K562 (cell line): ENCODE results near the gene TRAF3. TPM values are rescaled to one million over a fixed set of nuclear protein-coding genes. Genes with fewer than 3 reads are reported as not detected.

ENCODE experiments used
- ATAC-seq: fragments of 200-7000 bp; cut with Tn5 transposase; 3 replicates; pipeline ENCODE4 v1.9.1; 2020; ENCODE audit warnings: moderate library complexity
- Bru-seq: library from RNA; stranded (reverse); fragments of 400-500 nt; gene quantifications from one replicate; lab custom pipeline; 2021; lab: Mats Ljungman, UMichigan
- BruChase-seq, 2 experiments: library from RNA; stranded (reverse); fragments of 400-500 nt; gene quantifications; one replicate each; lab custom pipeline; 2021; lab: Mats Ljungman, UMichigan
- BruUV-seq: library from RNA; stranded (reverse); fragments of 400-500 nt; replicated peaks from 2 replicates; lab custom pipeline; 2021; lab: Mats Ljungman, UMichigan
- CTCF ChIA-PET: fragments of 300-600 bp; formaldehyde crosslinking; extraction: SDS; loops from one replicate; lab custom pipeline; 2021; ENCODE audit warnings: low intra/inter-chr PET ratio; lab: Yijun Ruan, JAX
- POLR2A ChIA-PET: fragments of 300-600, 350-650 bp; sonication (Branson Sonifier 250); formaldehyde crosslinking; extraction: SDS; loops from one replicate; lab custom pipeline; 2021; ENCODE audit warnings: antibody characterized with exemption, inconsistent platforms; lab: Yijun Ruan, JAX
- DNase-seq, 4 experiments: peaks; one replicate each; pipeline versions ENCODE4 v3.0.0 to v3.0.0-alpha.2; 2011 to 2018; ENCODE audit warnings: low spot score in 3 of 4, mixed read lengths in 3 of 4; ENCODE audit errors: extremely low read depth in 1 of 4
- FAIRE-seq: peaks from 2 replicates; lab custom pipeline; 2011; peaks lifted over from hg19 to GRCh38; lab: Jason Lieb, UNC
- H2AFZ ChIP-seq: 2 replicates; pipeline ENCODE4 v1.6.0; 2011; ENCODE audit warnings: low read depth, low read length, control low read depth, inconsistent platforms
- H3K27ac ChIP-seq: fragments of 200-600 bp; 3 replicates; pipeline ENCODE4 v1.8.0; 2011; ENCODE audit warnings: low read depth, mild to moderate bottlenecking, control low read depth, inconsistent platforms, low read length, moderate library complexity, mixed read lengths; ENCODE audit errors: extremely low read depth
- H3K27me3 ChIP-seq, 2 experiments: fragments of 300-600 bp in 1 of 2; 2 replicates in 1 of 2; 3 replicates in 1 of 2; pipeline versions ENCODE4 v1.6.0 to v1.8.0; 2011; ENCODE audit warnings: inconsistent platforms in 2 of 2, low read length in 2 of 2, mild to moderate bottlenecking in 1 of 2, mixed read lengths in 1 of 2, moderate library complexity in 1 of 2; ENCODE audit not compliant: control insufficient read depth in 2 of 2, insufficient read depth in 2 of 2
- H3K36me3 ChIP-seq: fragments of 300-600 bp; 3 replicates; pipeline ENCODE4 v1.8.0; 2011; ENCODE audit warnings: mild to moderate bottlenecking, low read length, inconsistent platforms; ENCODE audit not compliant: control insufficient read depth, insufficient read depth
- H3K4me1 ChIP-seq, 2 experiments: fragments of 200-600 bp in 1 of 2; replicated peaks in 1 of 2; 2 replicates in 1 of 2; 3 replicates in 1 of 2; pipeline versions ENCODE4 v1.5.1 to v1.8.0; 2011; ENCODE audit warnings: inconsistent platforms in 2 of 2, low read length in 2 of 2, mild to moderate bottlenecking in 1 of 2, mixed read lengths in 1 of 2, moderate library complexity in 1 of 2; ENCODE audit not compliant: control insufficient read depth in 2 of 2, insufficient read depth in 2 of 2
- H3K4me2 ChIP-seq: 2 replicates; pipeline ENCODE4 v1.6.1; 2011; ENCODE audit warnings: low read length, control low read depth, inconsistent platforms, mixed read lengths; ENCODE audit not compliant: insufficient read depth
- H3K4me3 ChIP-seq: fragments of 200-600 bp; sonication (generic), shearing (Covaris generic); 2 replicates; pipeline ENCODE4 v1.5.1; 2016; ENCODE audit warnings: control low read depth, inconsistent platforms
- H3K79me2 ChIP-seq: fragments of 200-600 bp; 3 replicates; pipeline ENCODE4 v1.8.0; 2011; ENCODE audit warnings: low read length, inconsistent platforms; ENCODE audit not compliant: control insufficient read depth, insufficient read depth
- H3K9ac ChIP-seq, 2 experiments: 2 replicates each; pipeline versions ENCODE4 v1.6.0 to v1.6.1; 2011; ENCODE audit warnings: low read depth in 2 of 2, low read length in 2 of 2, control low read depth in 1 of 2, inconsistent platforms in 1 of 2, mild to moderate bottlenecking in 1 of 2, mixed read lengths in 1 of 2; ENCODE audit not compliant: insufficient read depth in 1 of 2
- H3K9me1 ChIP-seq: one replicate; pipeline ENCODE4 v1.6.0; 2011; ENCODE audit warnings: inconsistent platforms, mild to moderate bottlenecking, low read length, moderate library complexity; ENCODE audit not compliant: control insufficient read depth, insufficient read depth
- H3K9me3 ChIP-seq: replicated peaks from 2 replicates; pipeline ENCODE4 v1.5.1; 2011; ENCODE audit warnings: low read depth, low read length, inconsistent platforms; ENCODE audit not compliant: control insufficient read depth, insufficient read depth
- H4K20me1 ChIP-seq: replicated peaks from 2 replicates; pipeline ENCODE4 v1.6.1; 2011; ENCODE audit warnings: low read length, inconsistent platforms, mixed read lengths; ENCODE audit not compliant: control insufficient read depth, insufficient read depth
- ARNT ChIP-seq, 2 experiments: fragments of 450-650 bp; IDR thresholded peaks; 2 replicates each; pipeline ENCODE4 v1.6.1; 2016; ENCODE audit warnings: mild to moderate bottlenecking in 1 of 2
- EP400 ChIP-seq: fragments of 450-650 bp; IDR thresholded peaks from 2 replicates; pipeline ENCODE4 v1.6.1; 2017; ENCODE audit warnings: antibody characterized with exemption, mild to moderate bottlenecking, moderate library complexity
- MAX ChIP-seq: sonication (generic); formaldehyde crosslinking; IDR thresholded peaks from 2 replicates; pipeline ENCODE4 v1.9.0; 2022; ENCODE audit warnings: mild to moderate bottlenecking, missing genetic modification reagents
- MBD1 ChIP-seq: fragments of 250-450 bp; sonication (Bioruptor Pico); IDR thresholded peaks from 2 replicates; pipeline ENCODE4 v1.8.0; 2022; ENCODE audit warnings: inconsistent platforms
- MEF2D ChIP-seq: conservative IDR thresholded peaks from 2 replicates; pipeline ENCODE4 v1.6.1; 2016; ENCODE audit warnings: low read depth, missing genetic modification characterization, missing compliant biosample characterization
- MXD1 ChIP-seq: fragments of 250-450 bp; sonication (Bioruptor Pico); IDR thresholded peaks from 2 replicates; pipeline ENCODE4 v1.8.0; 2021; ENCODE audit warnings: borderline replicate concordance, mild to moderate bottlenecking, moderate library complexity; ENCODE audit not compliant: poor library complexity, severe bottlenecking
- NEUROD1 ChIP-seq: fragments of 150-350 bp; IDR thresholded peaks from 2 replicates; pipeline ENCODE4 v1.6.1; 2014; ENCODE audit warnings: borderline replicate concordance, low read length, low read depth; ENCODE audit not compliant: partially characterized antibody
- NFE2L1 ChIP-seq: fragments of 450-650 bp; IDR thresholded peaks from 2 replicates; pipeline ENCODE4 v1.6.1; 2016; ENCODE audit warnings: missing genetic modification characterization, low read depth, mild to moderate bottlenecking, missing compliant biosample characterization, moderate library complexity, borderline replicate concordance
- RBBP5 ChIP-seq: fragments of 200-600 bp; sonication (generic); IDR thresholded peaks from 2 replicates; pipeline ENCODE4 v1.6.1; 2012; ENCODE audit warnings: borderline replicate concordance, mild to moderate bottlenecking, low read length, control low read depth, inconsistent platforms; ENCODE audit not compliant: insufficient read depth, poor library complexity, severe bottlenecking
- STAT5B ChIP-seq: fragments of 250-450 bp; sonication (Bioruptor Pico); IDR thresholded peaks from 2 replicates; pipeline ENCODE4 v1.8.0; 2021; ENCODE audit warnings: mild to moderate bottlenecking, inconsistent platforms
- ZFX ChIP-seq: sonication (generic); formaldehyde crosslinking; IDR thresholded peaks from 2 replicates; pipeline ENCODE4 v1.8.0; 2022; ENCODE audit warnings: mild to moderate bottlenecking, missing genetic modification reagents, moderate library complexity
- ZNF766 ChIP-seq: fragments of 200-800 bp; sonication (Bioruptor generic); conservative IDR thresholded peaks from 2 replicates; pipeline ENCODE4 v1.6.1; 2016; ENCODE audit warnings: missing genetic modification characterization, missing compliant biosample characterization
- WGBS: fragments of 100-300 bp; shearing (Covaris generic); methylation state at CpG from one replicate; pipeline ENCODE4 v1.1.6; 2016; ENCODE audit warnings: low coverage, mixed read lengths; ENCODE audit not compliant: insufficient coverage; ENCODE audit errors: missing lambda C conversion rate; 5-methylcytosine and 5-hydroxymethylcytosine counted together
- in situ Hi-C: fragments of 300-500 bp; cut with MboI; formaldehyde crosslinking; loops from 4 replicates; pipeline ENCODE4 v1.15.0; 2018; ENCODE audit warnings: inconsistent platforms, mixed read lengths
- intact Hi-C: fragments of 100-400 bp; cut with micrococcal nuclease; formaldehyde crosslinking; loops from 2 replicates; pipeline ENCODE4 v1.14.2; 2022
- long read RNA-seq, 3 experiments: library from polyadenylated mRNA in 2 of 3; library from RNA in 1 of 3; unstranded in 2 of 3; stranded (forward) in 1 of 3; transcript quantifications; one replicate each; pipeline ENCODE4 v2.0.0, GENCODE V29; 2019 to 2022
- polyA minus RNA-seq, 3 experiments: library from RNA; depleted of rRNA, polyadenylated mRNA; stranded (reverse); fragments of >200 nt; gene quantifications; 2 replicates each; pipeline ENCODE4 v1.2.3, GENCODE V29; 2011
- polyA plus RNA-seq, 8 experiments: library from polyadenylated mRNA; depleted of rRNA in 4 of 8; stranded (reverse) in 5 of 8; unstranded in 3 of 8; fragments of >200 nt; fragmentation: Nextera tagmentation in 2 of 8; fragmentation: Illumina TruSeq in 1 of 8; extraction: Ambion mirVana in 2 of 8; extraction: Trizol in 1 of 8; gene quantifications; 2 replicates each; pipeline versions ENCODE4 v1.2.1 to v1.2.3, GENCODE V29; 2011 to 2014; ENCODE audit warnings: inconsistent platforms in 1 of 8, missing spikeins in 1 of 8
- total RNA-seq, 7 experiments: library from RNA; depleted of rRNA in 6 of 7; stranded (reverse); fragments of >200 nt in 6 of 7; fragmentation: Illumina TruSeq in 2 of 7; extraction: Trizol in 2 of 7; gene quantifications; 2 replicates each; pipeline versions ENCODE4 v1.2.1 to v1.2.3, GENCODE V29; 2011 to 2021; ENCODE audit warnings: low replicate concordance in 1 of 7

Gene TRAF3
- total RNA-seq (2011; cell fraction: chromatin; rRNA removed; ENCODE audit: low replicate concordance) = 42.1 and 44.1 TPM in 2 replicates
- total RNA-seq (2011; cell fraction: nucleolus; rRNA removed) = 22.5 and 22.8 TPM in 2 replicates
- total RNA-seq (2011; cell fraction: nucleoplasm; rRNA removed) = 25.0 and 25.2 TPM in 2 replicates
- total RNA-seq (2014; rRNA removed) = 8.1 and 11.4 TPM in 2 replicates
- total RNA-seq (2014; rRNA removed; fragmentation: Illumina TruSeq; extraction: Trizol) = 9.1 and 9.9 TPM in 2 replicates
- total RNA-seq (2015; rRNA removed; fragmentation: Illumina TruSeq; extraction: Trizol) = 7.4 and 9.9 TPM in 2 replicates
- 20.7 and 21.3 TPM in 2 replicates for total RNA-seq (2021)
- 13.6 and 15.3 TPM in 2 replicates for polyA plus RNA-seq (2011; rRNA removed)
- polyA plus RNA-seq (2011; cell fraction: cytosol; rRNA removed) = 9.6 and 13.1 TPM in 2 replicates
- 14.3 and 18.4 TPM in 2 replicates for polyA plus RNA-seq (2011; cell fraction: nucleus; rRNA removed)
- polyA plus RNA-seq (2012) = 7.7 and 9.8 TPM in 2 replicates
- polyA plus RNA-seq (2014; fragmentation: Illumina TruSeq; extraction: Trizol) = 10.7 and 11.5 TPM in 2 replicates
- polyA plus RNA-seq (2014; fragmentation: Nextera tagmentation; extraction: Ambion mirVana) = under 1 TPM; 0.52 to 0.57 TPM
- polyA plus RNA-seq (2014; rRNA removed) = 12.1 and 15.3 TPM in 2 replicates
- polyA minus RNA-seq (2011; rRNA and poly(A)+ RNA removed) = 40.9 and 41.5 TPM in 2 replicates
- 12.6 and 14.8 TPM in 2 replicates for polyA minus RNA-seq (2011; cell fraction: cytosol; rRNA and poly(A)+ RNA removed)
- 6.6 and 12.8 TPM in 2 replicates for polyA minus RNA-seq (2011; cell fraction: nucleus; rRNA and poly(A)+ RNA removed)
- Bru-seq, nascent RNA = percentile 68 among the genes with signal in this experiment
- BruChase-seq, experiment 1, labeled RNA remaining after a 2-hour chase = percentile 74 among the genes with signal in this experiment
- percentile 72 among the genes with signal in this experiment for BruChase-seq, experiment 2, labeled RNA remaining after a 6-hour chase
- long read RNA-seq, experiment 1, full-length matches to known transcripts = 26 of 78 reads
- long read RNA-seq, experiment 1, partial matches to known transcripts = 5 of 78 reads
- long read RNA-seq, experiment 1, other reads (novel, unspliced or antisense) = 47 of 78 reads
- long read RNA-seq, experiment 2, full-length matches to known transcripts = 3 of 22 reads
- long read RNA-seq, experiment 2, partial matches to known transcripts = 1 of 22 reads
- long read RNA-seq, experiment 2, other reads (novel, unspliced or antisense) = 18 of 22 reads
- long read RNA-seq, experiment 3, partial matches to known transcripts = 1 of 6 reads
- long read RNA-seq, experiment 3, other reads (novel, unspliced or antisense) = 2 of 6 reads

- Histone ChIP-seq H3K9me1 (no peaks in the 10 kb centered on the region), H3K9me3 (no peaks in the 10 kb centered on the region), H3K9ac (peak within 1 kb of the TSS; percentile 85 to 92), H2AFZ (peak within 1 kb of the TSS; percentile 93), H4K20me1 (0 out of 2 replicates have a peak, but pooled peaks cover 3% of the 10 kb centered on the region), H3K4me1 (peaks cover 11 to 21% of the 10 kb centered on the region in 2 experiments; a peak in 4 of 5 replicates), H3K27ac (peak within 1 kb of the TSS; percentile 87), H3K4me2 (peak within 1 kb of the TSS; percentile 90), H3K27me3 (no peaks in the 10 kb centered on the region), H3K4me3 (peak within 1 kb of the TSS; percentile 78), H3K36me3 (peaks cover 7% of the 10 kb centered on the region; the same call in 1 of the 3 replicates), H3K79me2 (peaks cover 38% of the 10 kb centered on the region)
- 60% methylated on average over 4 of the region's 163 CpGs for WGBS
- no TSS peak for BruUV-seq
- in situ Hi-C loops = no loop called here
- DNase-seq (peak; percentile 62 to 89 (median 83)), FAIRE-seq (no peak), ATAC-seq (peak; percentile 46)
- intact Hi-C loops = loop anchor here (5.0 kb wide), 2 partner anchors 85 to 255 kb away; no protein-coding TSS in a partner anchor
- POLR2A ChIA-PET = no interaction called here
- CTCF ChIA-PET = interaction anchor here (0.6 kb wide), 1 partner anchor 9 kb away, joined by 3 read pairs; no protein-coding TSS in a partner anchor
- TF ChIP-seq NEUROD1 (no peak), MBD1 (CRISPR knock-in tag) (peak; percentile 88), MEF2D (tag) (no peak), RBBP5 (peak; percentile 22), STAT5B (CRISPR knock-in tag) (no peak), ZNF766 (CRISPR knock-in tag) (peak; percentile 66), ZFX (peak; percentile 17; the same call in 1 of the 2 replicates), EP400 (no peak), NFE2L1 (no peak), MXD1 (no peak), ARNT (IDR thresholded peaks at IDR 0.05) (no peak), MAX (peak; percentile 66)
Measured at GRCh38 chr14:102776761-102777710, at the start of gene TRAF3. TRAF3 (plus strand) TSS chr14:102777449; CDS start chr14:102870202, 92,753 bp downstream.
